GM19193 (cell line): ENCODE results near the gene HSPA4L.
A peak's percentile ranks its signal among the peaks of the same experiment; 100 is the strongest.

Experiments used
- POLR2A ChIP-seq: IDR thresholded peaks from 4 replicates; pipeline ENCODE4 v1.6.1; 2011; ENCODE audit not compliant: insufficient read depth, insufficient read length; ENCODE audit errors: extremely low read depth

HSPA4L gene

GRCh38 chr4:127782275-127783025 lies at the start of gene HSPA4L:
Gene HSPA4L, plus strand, starts transcription at chr4:127782322. Its CDS starts 229 bp downstream, at chr4:127782551.
- peak; percentile 78 for TF ChIP-seq POLR2A

GRCh38 chr4:127732623-127733328 lies 49.3 kb upstream of the HSPA4L start:
- no peak for TF ChIP-seq POLR2A

- no peak for TF ChIP-seq POLR2A
Observed at GRCh38 chr4:127734976-127735375, 47.1 kb upstream of the HSPA4L start.

GRCh38 chr4:127737295-127737694 lies 44.8 kb upstream of the HSPA4L start:
- TF ChIP-seq POLR2A = no peak

- TF ChIP-seq POLR2A = no peak
Observed at GRCh38 chr4:127741247-127741646, 40.9 kb upstream of the HSPA4L start.

- TF ChIP-seq POLR2A = no peak
Observed at GRCh38 chr4:127747883-127748282, 34.2 kb upstream of the HSPA4L start.

- TF ChIP-seq POLR2A = no peak
Observed at GRCh38 chr4:127748957-127749356, 33.2 kb upstream of the HSPA4L start.

- TF ChIP-seq POLR2A = no peak
Observed at GRCh38 chr4:127756906-127757305, 25.2 kb upstream of the HSPA4L start.

GRCh38 chr4:127759228-127759820 lies 22.8 kb upstream of the HSPA4L start:
- no peak for TF ChIP-seq POLR2A

GRCh38 chr4:127759893-127760292 lies 22.2 kb upstream of the HSPA4L start:
- no peak for TF ChIP-seq POLR2A

- TF ChIP-seq POLR2A = no peak
Observed at GRCh38 chr4:127771535-127772275, 10.4 kb upstream of the HSPA4L start.

- no peak for TF ChIP-seq POLR2A
Observed at GRCh38 chr4:127772769-127773671, 9.1 kb upstream of the HSPA4L start.

- no peak for TF ChIP-seq POLR2A
Observed at GRCh38 chr4:127775843-127776242, 6.3 kb upstream of the HSPA4L start.

GRCh38 chr4:127776620-127777019 lies 5.5 kb upstream of the HSPA4L start:
- TF ChIP-seq POLR2A = no peak
